GM12865 (cell line): Measurements from ENCODE around the gene EPS8L3.

Experiments
- DNase-seq: peaks from one replicate; pipeline ENCODE4 v3.0.0; 2010; ENCODE audit warnings: low read depth
- H3K4me3 ChIP-seq: 2 replicates; pipeline ENCODE4 v1.5.1; 2011; ENCODE audit warnings: mild to moderate bottlenecking, low read depth, low read length, control low read depth
- TF ChIP-seq, protein P1 (sequence below): IDR thresholded peaks from 2 replicates; pipeline ENCODE4 v1.5.1; 2011; ENCODE audit warnings: low read length, control low read depth, low read depth, inconsistent platforms; ENCODE audit not compliant: insufficient read depth; ENCODE audit errors: missing control alignments

Gene EPS8L3

DNA sequence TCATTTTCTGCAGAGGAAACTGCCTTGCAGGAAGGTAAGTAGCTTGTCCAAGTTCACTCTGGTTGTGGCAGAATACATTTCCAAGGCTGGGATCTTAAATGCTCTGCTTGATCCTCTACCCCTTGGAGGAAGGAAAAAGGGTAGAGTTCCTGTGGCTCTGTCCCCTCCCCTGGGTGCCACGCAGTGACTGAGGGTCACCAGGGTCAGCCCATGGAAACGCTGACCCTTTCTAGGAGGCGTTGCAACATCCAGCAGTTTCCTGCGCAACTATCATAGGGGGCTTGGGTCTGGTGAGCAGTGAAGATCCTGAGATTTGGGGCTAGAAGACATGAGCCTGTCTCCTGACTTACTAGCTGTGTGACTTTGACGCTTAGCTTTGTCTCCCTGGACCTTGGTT is 29.4 kb upstream of the EPS8L3 start:
- DNase-seq, result no peak
- TF ChIP-seq, protein P1, sequence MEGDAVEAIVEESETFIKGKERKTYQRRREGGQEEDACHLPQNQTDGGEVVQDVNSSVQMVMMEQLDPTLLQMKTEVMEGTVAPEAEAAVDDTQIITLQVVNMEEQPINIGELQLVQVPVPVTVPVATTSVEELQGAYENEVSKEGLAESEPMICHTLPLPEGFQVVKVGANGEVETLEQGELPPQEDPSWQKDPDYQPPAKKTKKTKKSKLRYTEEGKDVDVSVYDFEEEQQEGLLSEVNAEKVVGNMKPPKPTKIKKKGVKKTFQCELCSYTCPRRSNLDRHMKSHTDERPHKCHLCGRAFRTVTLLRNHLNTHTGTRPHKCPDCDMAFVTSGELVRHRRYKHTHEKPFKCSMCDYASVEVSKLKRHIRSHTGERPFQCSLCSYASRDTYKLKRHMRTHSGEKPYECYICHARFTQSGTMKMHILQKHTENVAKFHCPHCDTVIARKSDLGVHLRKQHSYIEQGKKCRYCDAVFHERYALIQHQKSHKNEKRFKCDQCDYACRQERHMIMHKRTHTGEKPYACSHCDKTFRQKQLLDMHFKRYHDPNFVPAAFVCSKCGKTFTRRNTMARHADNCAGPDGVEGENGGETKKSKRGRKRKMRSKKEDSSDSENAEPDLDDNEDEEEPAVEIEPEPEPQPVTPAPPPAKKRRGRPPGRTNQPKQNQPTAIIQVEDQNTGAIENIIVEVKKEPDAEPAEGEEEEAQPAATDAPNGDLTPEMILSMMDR, result no peak
- no peak overlapping the region for H3K4me3 ChIP-seq

DNA sequence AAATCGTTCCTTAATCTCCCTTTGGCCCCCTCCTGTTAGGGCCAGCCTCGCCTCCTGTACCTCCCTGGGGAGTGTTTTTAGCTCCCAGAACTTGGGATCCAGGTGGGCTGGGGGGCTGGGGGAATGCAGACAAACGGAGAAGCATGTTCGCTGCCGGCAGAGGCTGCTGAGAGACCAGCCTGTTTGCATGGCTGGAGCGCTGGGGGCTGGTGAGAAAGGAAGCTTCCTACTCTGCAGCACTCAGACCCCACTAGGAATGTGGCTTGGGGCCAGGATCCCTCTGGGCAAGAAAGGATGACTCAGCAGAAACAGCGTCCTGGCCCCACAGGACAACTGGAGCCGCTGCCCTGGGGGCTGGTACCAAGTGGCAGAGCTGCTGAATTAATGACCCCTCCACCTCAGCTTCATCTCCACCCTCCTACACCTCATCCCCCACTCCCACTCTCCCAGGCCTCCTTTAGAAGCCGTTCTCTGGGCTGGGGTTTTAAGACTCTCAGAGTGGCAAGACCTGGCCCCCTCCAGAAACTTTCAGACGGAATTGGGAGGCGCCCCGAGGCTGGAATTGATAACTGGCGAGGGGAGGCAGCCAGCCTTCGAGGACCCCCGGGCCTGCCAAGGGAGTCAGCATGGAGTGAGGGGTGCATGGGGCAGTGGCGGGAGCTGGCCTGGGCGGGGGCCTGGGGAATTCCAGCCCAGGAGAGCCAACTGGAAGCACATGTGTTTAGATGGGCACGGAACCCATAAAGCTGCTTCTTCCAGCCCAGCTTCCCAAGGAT is 28.5 kb upstream of the EPS8L3 start:
- H3K4me3 ChIP-seq, result no peak overlapping the region
- DNase-seq, result no peak
- TF ChIP-seq, protein P1, result no peak

DNA sequence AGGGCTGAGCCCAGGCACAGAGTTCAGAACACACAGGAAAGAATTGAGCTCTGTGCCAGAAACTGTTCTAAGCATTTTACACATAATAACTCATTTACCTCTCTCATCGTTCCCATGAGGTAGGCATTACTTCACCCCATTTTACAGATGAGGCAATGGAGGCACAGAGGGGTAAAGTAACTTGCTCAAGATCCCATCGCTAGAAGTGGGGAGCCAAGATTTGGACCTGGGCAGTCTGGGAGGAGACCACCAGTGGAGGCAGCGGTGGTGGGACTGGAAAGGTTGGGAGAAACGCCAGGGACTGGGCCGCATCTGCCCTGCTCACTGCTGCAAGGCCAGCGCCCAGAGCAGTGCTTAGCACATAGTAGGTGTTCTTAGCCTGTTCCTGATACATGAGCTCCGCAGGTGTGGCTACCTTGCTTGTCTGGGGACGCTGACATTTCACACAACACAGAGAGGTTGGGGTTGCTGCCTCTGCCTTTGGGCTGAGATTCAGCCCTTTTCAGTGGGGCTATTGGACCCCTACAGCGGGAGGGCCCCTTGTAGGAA is 27.8 kb upstream of the EPS8L3 start:
- DNase-seq, result no peak
- TF ChIP-seq, protein P1, result no peak
- H3K4me3 ChIP-seq, result no peak overlapping the region

DNA sequence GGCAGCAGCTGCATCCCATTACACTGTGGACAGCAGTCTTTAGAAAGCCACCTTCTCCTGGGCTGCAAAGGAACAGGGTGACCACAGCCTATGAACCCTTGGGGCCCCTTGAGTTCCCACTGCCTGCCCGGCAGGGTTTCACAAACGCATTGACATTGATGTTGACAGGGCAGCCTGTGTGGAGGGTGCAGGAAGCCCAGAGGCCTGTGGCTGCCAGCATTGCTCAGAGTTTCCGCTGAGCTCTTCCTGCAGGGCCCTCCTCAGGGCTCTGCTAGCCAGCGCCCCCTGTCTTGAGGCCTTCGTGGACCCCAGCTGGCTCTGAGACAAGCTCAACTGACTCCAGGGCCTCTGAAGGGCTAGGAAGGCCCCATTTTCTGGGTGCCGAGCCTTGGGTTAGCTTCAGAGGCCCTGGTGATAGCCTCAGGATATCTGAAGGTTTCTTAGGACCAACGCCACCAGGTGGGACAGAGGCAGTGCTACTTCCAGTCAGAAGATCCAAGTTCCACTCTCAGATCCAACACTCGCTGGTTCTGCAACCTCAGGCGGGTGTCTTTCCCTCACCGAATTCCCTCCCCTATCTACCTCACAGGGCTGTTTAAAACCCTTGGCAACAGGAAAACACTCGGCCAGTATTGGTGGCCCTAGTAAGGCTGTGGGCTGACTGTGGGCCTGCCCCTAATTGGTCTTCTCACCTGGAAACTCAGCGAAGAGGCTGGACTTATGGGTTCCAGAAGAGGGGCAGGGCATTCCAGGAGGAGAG is 27.2 kb upstream of the EPS8L3 start:
- DNase-seq, result peak; percentile 79
- TF ChIP-seq, protein P1, result peak; percentile 41
- H3K4me3 ChIP-seq, result no peak overlapping the region

DNA sequence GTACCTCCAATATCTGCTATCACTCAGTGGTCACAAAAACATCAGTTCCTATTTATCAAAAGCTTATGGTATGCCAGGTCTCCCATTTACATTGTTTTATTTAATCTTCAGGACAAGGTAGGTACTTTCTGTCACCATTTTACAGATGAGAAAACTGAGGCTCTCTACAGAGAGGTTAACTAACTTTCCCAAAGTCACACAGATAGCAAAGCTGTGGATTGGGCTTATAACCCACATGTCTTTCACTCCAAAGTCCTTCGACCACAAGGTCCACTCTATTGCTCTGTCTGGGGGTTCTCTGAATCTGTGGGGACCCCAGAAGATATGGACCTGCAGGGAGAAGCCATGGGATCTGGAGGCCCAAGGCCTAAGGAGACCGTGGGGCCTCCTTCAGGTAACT is 26.6 kb upstream of the EPS8L3 start:
- TF ChIP-seq, protein P1, result no peak
- DNase-seq, result no peak
- no peak overlapping the region for H3K4me3 ChIP-seq

DNA sequence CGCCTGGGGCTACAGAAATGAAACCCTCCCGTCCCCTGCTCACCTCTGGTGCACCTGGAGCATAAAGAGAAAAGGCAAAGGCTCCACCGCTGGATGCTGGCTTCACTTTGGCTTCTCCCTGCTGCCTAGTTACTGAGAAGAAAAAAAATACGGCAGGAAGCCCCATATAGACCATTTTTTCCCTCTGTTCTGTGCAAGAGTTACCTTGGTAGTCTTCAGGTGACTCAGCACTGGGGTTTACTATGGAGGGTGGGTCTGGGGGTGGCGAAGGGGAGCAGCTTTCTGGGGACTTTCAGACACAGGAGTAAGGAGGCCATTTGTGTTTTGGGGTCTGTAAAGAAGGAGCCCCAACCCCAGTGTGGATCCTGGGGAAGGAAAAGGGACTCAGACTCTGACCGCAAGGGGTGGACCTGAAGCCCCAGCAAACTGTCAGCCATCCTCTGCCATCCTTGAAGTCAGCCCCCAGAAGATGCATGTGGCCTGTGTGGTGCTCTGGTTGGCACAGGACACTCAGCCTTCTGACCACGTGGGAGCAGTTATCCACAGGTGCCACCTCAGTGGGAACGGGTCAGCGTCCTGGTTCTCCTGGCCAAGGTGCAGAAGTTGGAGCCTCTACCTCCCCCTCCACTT is 25.9 kb upstream of the EPS8L3 start:
- TF ChIP-seq, protein P1, result no peak
- H3K4me3 ChIP-seq, result no peak overlapping the region
- no peak for DNase-seq
